Measurements from ENCODE around the gene BCL11A.

- TF ChIP-seq MAX (IDR thresholded peaks at IDR 0.05): no peak
- no peak for TF ChIP-seq TAF1 (conservative IDR thresholded peaks at IDR 0.05)
- no peak for TF ChIP-seq CTCF (IDR thresholded peaks at IDR 0.05; ENCODE audit: low read depth, low read length, missing input control)
- no peak for TF ChIP-seq JUND (IDR thresholded peaks at IDR 0.05)
- TF ChIP-seq ZBTB33 (IDR thresholded peaks at IDR 0.05): no peak
- TF ChIP-seq REST (IDR thresholded peaks at IDR 0.05): no peak
Observed at GRCh38 chr2:60547841-60548240, 5.6 kb downstream of the BCL11A start.

Measured in liver (tissue), 3 donors.